Mucosa of descending colon (tissue), 3 donors: Measurements from ENCODE around the gene RAB1B. TPM values are rescaled to one million over a fixed set of nuclear protein-coding genes. Genes with fewer than 3 reads are reported as not detected.

Experiments used
- ATAC-seq: fragments of 200-7000 bp; cut with Tn5 transposase; one replicate; pipeline ENCODE4 v1.9.1; 2020; ENCODE audit warnings: mild to moderate bottlenecking, moderate library complexity
- DNase-seq, 3 donors: peaks; one replicate each; pipeline ENCODE4 v3.0.0-alpha.2; 2020
- H3K36me3 ChIP-seq: fragments of 200-600 bp; one replicate; pipeline ENCODE4 v1.8.0; 2021; ENCODE audit warnings: low read depth, mild to moderate bottlenecking
- H3K4me1 ChIP-seq: fragments of 200-600 bp; one replicate; pipeline ENCODE4 v1.8.0; 2021; ENCODE audit warnings: low read depth, mild to moderate bottlenecking
- H3K4me3 ChIP-seq: fragments of 200-600 bp; one replicate; pipeline ENCODE4 v1.8.0; 2021; ENCODE audit warnings: mild to moderate bottlenecking
- H3K9me3 ChIP-seq: fragments of 200-600 bp; one replicate; pipeline ENCODE4 v1.8.0; 2021; ENCODE audit warnings: mild to moderate bottlenecking
- CTCF ChIP-seq: fragments of 200-600 bp; IDR thresholded peaks from one replicate; pipeline ENCODE4 v1.8.0; 2022; ENCODE audit warnings: antibody characterized with exemption, mild to moderate bottlenecking
- intact Hi-C, 2 donors: fragments of 100-400 bp; cut with DNase I in 1 of 2; cut with micrococcal nuclease in 1 of 2; formaldehyde crosslinking; loops; one replicate each; pipeline versions ENCODE4 v1.11.0 to v1.11.1; 2022; cut with DNase I, micrococcal nuclease
- total RNA-seq, 3 donors: library from RNA; stranded (reverse); fragmentation: NEBNext Ultra II Directional in 2 of 3; extraction: Animal tissue kit (Norgen Biotek cat#: 25700) in 2 of 3; gene quantifications; one replicate each; pipeline versions ENCODE4 v1.2.1 to v1.2.4, GENCODE V29; 2021 to 2023
- donor health status: DM: no; HTN: no; CAD: no; lungs with moderate emphysema.
- donor health status: DM: no; HTN: no; CAD: no.
- donor health status: DM: no; HTN: yes; CAD: no.

Gene RAB1B
- total RNA-seq, 3 donors from 2014 or later: 154 to 210 (median 191) TPM

GRCh38 chr11:66233301-66233700 lies 35.1 kb upstream of the RAB1B start:
- intact Hi-C loops: no loop called here
- Histone ChIP-seq H3K4me3 (no peak overlapping the region), H3K9me3 (no peaks in the 10 kb centered on the region), H3K4me1 (no peaks in the 10 kb centered on the region), H3K36me3 (no peaks in the 10 kb centered on the region)
- ATAC-seq (no peak), DNase-seq (no peak)
- TF ChIP-seq CTCF: no peak

DNA sequence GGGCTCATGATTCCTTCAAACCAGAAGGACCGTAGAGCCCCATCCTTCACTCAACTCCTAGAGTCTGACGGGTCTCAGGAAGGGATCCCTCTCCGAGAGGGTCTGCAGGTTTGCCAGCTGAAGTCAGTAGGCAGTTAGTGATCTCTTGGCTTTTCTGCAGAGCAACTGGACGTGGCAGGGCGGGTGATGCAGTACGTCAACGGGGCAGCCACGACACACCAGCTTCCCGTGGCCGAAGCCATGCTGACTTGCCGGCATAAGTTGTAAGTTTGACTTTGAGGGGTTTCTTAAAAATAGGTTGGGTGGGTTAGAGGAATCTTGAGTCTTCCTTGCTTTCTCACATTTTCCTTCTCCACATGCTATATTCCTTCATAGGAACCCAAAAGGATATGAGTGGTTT lies 33.3 kb upstream of the RAB1B start:
- intact Hi-C loops: no loop called here
- H3K9me3 ChIP-seq: no peaks in the 10 kb centered on the region
- DNase-seq (no peak), ATAC-seq (no peak)
- no peaks in the 10 kb centered on the region for H3K36me3 ChIP-seq
- no peaks in the 10 kb centered on the region for H3K4me1 ChIP-seq
- no peak for TF ChIP-seq CTCF
- H3K4me3 ChIP-seq: no peak overlapping the region

- H3K4me3 ChIP-seq: no peak overlapping the region
- H3K9me3 ChIP-seq: no peaks in the 10 kb centered on the region
- no peaks in the 10 kb centered on the region for H3K4me1 ChIP-seq
- intact Hi-C loops: no loop called here
- H3K36me3 ChIP-seq: no peaks in the 10 kb centered on the region
- no peak for DNase-seq
- TF ChIP-seq CTCF: no peak
- ATAC-seq: no peak
These were observed 30.6 kb upstream of the RAB1B start for GRCh38 chr11:66237867-66238266.

- no peak for DNase-seq
- Histone ChIP-seq H3K36me3 (no peaks in the 10 kb centered on the region), H3K4me1 (no peaks in the 10 kb centered on the region), H3K9me3 (no peaks in the 10 kb centered on the region), H3K4me3 (no peak overlapping the region)
- intact Hi-C loops: no loop called here
- no peak for TF ChIP-seq CTCF
- ATAC-seq: no peak
These were observed 29.5 kb upstream of the RAB1B start for GRCh38 chr11:66238786-66239413.

DNA sequence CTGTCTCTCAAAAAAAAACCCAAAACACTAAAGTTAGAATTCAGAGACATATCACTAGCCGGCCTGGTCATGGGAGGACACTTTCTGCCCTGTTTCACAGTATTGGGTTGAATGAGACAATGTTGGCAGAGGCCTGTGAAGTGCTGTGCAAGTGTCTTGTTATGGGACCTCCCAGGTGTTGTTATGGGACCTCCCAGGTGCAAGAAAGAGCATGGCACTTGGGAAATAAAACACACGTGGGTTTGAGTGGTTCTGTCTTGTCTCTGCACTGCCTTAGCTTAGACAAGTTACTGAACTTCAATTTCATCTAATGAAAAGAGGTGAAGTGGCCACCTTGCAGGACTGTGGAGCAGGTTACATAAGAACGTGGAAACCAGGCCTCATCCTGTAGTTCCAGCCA lies 28.9 kb upstream of the RAB1B start:
- ATAC-seq (no peak), DNase-seq (no peak)
- Histone ChIP-seq H3K9me3 (no peaks in the 10 kb centered on the region), H3K4me3 (no peak overlapping the region), H3K4me1 (no peaks in the 10 kb centered on the region), H3K36me3 (no peaks in the 10 kb centered on the region)
- intact Hi-C loops: no loop called here
- no peak for TF ChIP-seq CTCF
